T-cell (primary cell): ENCODE results near the gene EML6. TPM values are rescaled to one million over a fixed set of nuclear protein-coding genes. Genes with fewer than 3 reads are reported as not detected.

ENCODE experiments used
- ATAC-seq, 4 experiments: fragments of 200-7000 bp in 3 of 4; fragments of 150-1000 bp in 1 of 4; cut with Tn5 transposase; replicated peaks in 1 of 4; 1 replicate in 3 of 4; 2 replicates in 1 of 4; pipeline ENCODE4 v1.10.0; 2021; ENCODE audit warnings: moderate library complexity in 3 of 4, mild to moderate bottlenecking in 2 of 4, moderate number of reproducible peaks in 1 of 4
- CTCF ChIA-PET, 2 donors: fragments of 300-600 bp; sonication (Branson Sonifier 250); formaldehyde crosslinking; loops; one replicate each; lab custom pipeline; 2022; ENCODE audit warnings: antibody characterized with exemption in 2 of 2; lab: Charles Lee
- POLR2A ChIA-PET, 2 donors: fragments of 300-600 bp; sonication (Branson Sonifier 250); formaldehyde crosslinking; loops; one replicate each; lab custom pipeline; 2022; ENCODE audit warnings: antibody characterized with exemption in 2 of 2; lab: Charles Lee
- DNase-seq, 35 experiments: peaks; one replicate each; pipeline versions ENCODE4 v3.0.0 to v3.0.0-alpha.2; 2013 to 2023
- H3K27ac ChIP-seq: one replicate; pipeline ENCODE4 v1.5.1; 2013; ENCODE audit warnings: low read length
- H3K27me3 ChIP-seq, 2 experiments: replicated peaks in 1 of 2; 1 replicate in 1 of 2; 2 replicates in 1 of 2; pipeline versions ENCODE4 v1.6.1 to v1.7.0; 2013; ENCODE audit warnings: low read length in 1 of 2, mixed read lengths in 1 of 2; ENCODE audit not compliant: control insufficient read depth in 2 of 2, insufficient read depth in 2 of 2; ENCODE audit errors: extremely low read depth in 1 of 2
- H3K36me3 ChIP-seq, 2 donors: 1 replicate in 1 of 2; 2 replicates in 1 of 2; pipeline versions ENCODE4 v1.6.1 to v1.7.0; 2013; ENCODE audit warnings: low read length in 1 of 2; ENCODE audit not compliant: control insufficient read depth in 2 of 2, insufficient read depth in 1 of 2; ENCODE audit errors: extremely low read depth in 1 of 2
- H3K4me1 ChIP-seq, 2 experiments: 1 replicate in 1 of 2; 2 replicates in 1 of 2; pipeline versions ENCODE4 v1.6.1 to v1.7.0; 2013; ENCODE audit warnings: low read length in 2 of 2, mixed read lengths in 1 of 2; ENCODE audit not compliant: insufficient read depth in 2 of 2, control insufficient read depth in 1 of 2; ENCODE audit errors: extremely low read depth in 1 of 2
- H3K4me3 ChIP-seq, 2 donors: 1 replicate in 1 of 2; 2 replicates in 1 of 2; pipeline versions ENCODE4 v1.5.1 to v1.7.0; 2013; ENCODE audit warnings: mild to moderate bottlenecking in 2 of 2, low read length in 1 of 2, moderate library complexity in 1 of 2; ENCODE audit not compliant: control insufficient read depth in 1 of 2; ENCODE audit errors: extremely low read depth in 1 of 2
- H3K9me3 ChIP-seq: 2 replicates; pipeline ENCODE4 v1.7.0; 2013
- H3K27ac Mint-ChIP-seq, 2 donors: one replicate each; pipeline ENCODE4 v1.8.0; 2020 to 2021; ENCODE audit warnings: mild to moderate bottlenecking in 2 of 2, mixed read lengths in 2 of 2
- H3K27me3 Mint-ChIP-seq, 2 donors: one replicate each; pipeline ENCODE4 v1.8.0; 2021 to 2022; ENCODE audit warnings: mixed read lengths in 2 of 2
- H3K36me3 Mint-ChIP-seq: one replicate; pipeline ENCODE4 v1.8.0; 2021; ENCODE audit warnings: mixed read lengths
- H3K4me1 Mint-ChIP-seq, 3 donors: one replicate each; pipeline ENCODE4 v1.8.0; 2020 to 2022; ENCODE audit warnings: mixed read lengths in 3 of 3, mild to moderate bottlenecking in 1 of 3
- H3K4me3 Mint-ChIP-seq, 3 donors: one replicate each; pipeline ENCODE4 v1.8.0; 2020 to 2022; ENCODE audit warnings: mild to moderate bottlenecking in 3 of 3, mixed read lengths in 3 of 3, moderate library complexity in 3 of 3
- H3K9me3 Mint-ChIP-seq, 3 donors: one replicate each; pipeline ENCODE4 v1.8.0; 2020 to 2022; ENCODE audit warnings: mixed read lengths in 3 of 3
- WGBS: methylation state at CpG from one replicate; pipeline ENCODE4 v1.1.5; 2013; ENCODE audit warnings: missing lambda C conversion rate; ENCODE audit not compliant: insufficient coverage; 5-methylcytosine and 5-hydroxymethylcytosine counted together
- total RNA-seq, 35 experiments: library from RNA in 6 of 35; stranded (reverse) in 6 of 35; fragments of 120-200 nt in 1 of 35; gene quantifications; one replicate each; pipeline versions ENCODE4 v1.2.1 to v1.2.4 and lab custom pipeline; 2013 to 2026

The EML6 gene
- 1 to 10 TPM; 1.3 to 2.6 (median 1.8) TPM for total RNA-seq
- total RNA-seq (2013): 0.61 TPM
- total RNA-seq (lab: John Stamatoyannopoulos, UW): 0.43 to 7.4 (median 2.7) reads per million in 29 experiments

GRCh38 chr2:54723131-54723995 is at the start of gene EML6:
EML6 (plus strand) TSS chr2:54723662; CDS start chr2:54725062, 1,400 bp downstream.
- ATAC-seq (peak; percentile 93 to 98 (median 96)), DNase-seq (peak; percentile 93 to 100 (median 99))
- CTCF ChIA-PET: interaction anchor here in 1 of 2 donors (0.6 to 1.5 kb wide), 6 partner anchors 14 to 973 kb away, joined by 3 to 4 read pairs (median 3); no protein-coding TSS in a partner anchor
- Mint-ChIP-seq H3K27ac (peak within 1 kb of the TSS; percentile 47 to 79), H3K4me3 (peak within 1 kb of the TSS; percentile 85 to 92 (median 86)), H3K27me3 (peaks cover 39 to 48% of the 10 kb centered on the region in 2 donors), H3K36me3 (no peaks in the 10 kb centered on the region), H3K4me1 (peaks cover 15 to 23% (median 16%) of the 10 kb centered on the region in 3 donors), H3K9me3 (no peaks in the 10 kb centered on the region)
- Histone ChIP-seq H3K27me3 (peaks cover 13% of the 10 kb centered on the region in 2 experiments), H3K4me3 (peak within 1 kb of the TSS; percentile 48 to 90), H3K36me3 (no peaks in the 10 kb centered on the region), H3K27ac (peak within 1 kb of the TSS; percentile 7), H3K4me1 (peaks cover 11 to 20% of the 10 kb centered on the region in 2 experiments), H3K9me3 (no peaks in the 10 kb centered on the region)
- WGBS: under 1% methylated on average over 86 of the region's 90 CpGs
- POLR2A ChIA-PET: interaction anchor here in 1 of 2 donors (0.7 to 0.9 kb wide), 2 partner anchors 30 to 165 kb away, joined by 3 to 4 read pairs; no protein-coding TSS in a partner anchor

- no peak for ATAC-seq
- H3K9me3 Mint-ChIP-seq: no peaks in the 10 kb centered on the region
- no peak overlapping the region for H3K27ac Mint-ChIP-seq
These were observed 48.2 kb upstream of the EML6 start for GRCh38 chr2:54675281-54675680.

GRCh38 chr2:54675738-54676137 is 47.7 kb upstream of the EML6 start:
- Histone ChIP-seq H3K4me1 (peaks cover 5 to 14% of the 10 kb centered on the region in 2 experiments), H3K36me3 (peaks cover 0 to 3% of the 10 kb centered on the region in 2 donors), H3K9me3 (no peaks in the 10 kb centered on the region), H3K27ac (no peak overlapping the region), H3K4me3 (no peak overlapping the region), H3K27me3 (peaks cover 0 to 13% of the 10 kb centered on the region in 2 experiments)
- no peak overlapping the region for H3K27ac Mint-ChIP-seq
- peaks cover 5% of the 10 kb centered on the region for H3K36me3 Mint-ChIP-seq
- WGBS: 90% methylated on average over 7 of the region's 11 CpGs
- CTCF ChIA-PET: interaction anchor here in 1 of 2 donors (1.7 kb wide), 1 partner anchor 10 kb away, joined by 3 read pairs; no protein-coding TSS in a partner anchor
- ATAC-seq (no peak), DNase-seq (no peak)
- no peaks in the 10 kb centered on the region for H3K27me3 Mint-ChIP-seq
- no peak overlapping the region for H3K4me3 Mint-ChIP-seq
- H3K4me1 Mint-ChIP-seq: peaks cover 24 to 29% (median 26%) of the 10 kb centered on the region in 3 donors
- POLR2A ChIA-PET: interaction anchor here in 1 of 2 donors (0.5 kb wide), 1 partner anchor 540 kb away, joined by 3 read pairs; no protein-coding TSS in a partner anchor
- H3K9me3 Mint-ChIP-seq: no peaks in the 10 kb centered on the region

More at GRCh38 chr2:54675281-54675680, 48.2 kb upstream of the EML6 start:
- ChIA-PET CTCF (no interaction called here), POLR2A (no interaction called here)
- Histone ChIP-seq H3K9me3 (no peaks in the 10 kb centered on the region), H3K36me3 (peaks cover 0 to 7% of the 10 kb centered on the region in 2 donors), H3K27ac (no peak overlapping the region), H3K4me1 (peaks cover 3 to 9% of the 10 kb centered on the region in 2 experiments), H3K4me3 (no peak overlapping the region), H3K27me3 (peaks cover 0 to 9% of the 10 kb centered on the region in 2 experiments)
- Mint-ChIP-seq H3K4me1 (peaks cover 19 to 26% (median 22%) of the 10 kb centered on the region in 3 donors), H3K4me3 (no peak overlapping the region), H3K27me3 (no peaks in the 10 kb centered on the region), H3K36me3 (peaks cover 10% of the 10 kb centered on the region)
- no peak for DNase-seq
- WGBS: 97% methylated on average over 3 of the region's 8 CpGs

- H3K4me3 ChIP-seq: no peak overlapping the region
- H3K27me3 ChIP-seq: peaks cover 0 to 13% of the 10 kb centered on the region in 2 experiments
- no peaks in the 10 kb centered on the region for H3K27me3 Mint-ChIP-seq
- ChIA-PET CTCF (interaction anchor here in 1 of 2 donors (1.7 kb wide), 1 partner anchor 11 kb away, joined by 3 read pairs; no protein-coding TSS in a partner anchor), POLR2A (no interaction called here)
- no peaks in the 10 kb centered on the region for H3K36me3 Mint-ChIP-seq
- H3K36me3 ChIP-seq: no peaks in the 10 kb centered on the region
- DNase-seq (no peak), ATAC-seq (no peak)
- H3K27ac Mint-ChIP-seq: no peak overlapping the region
- no peak overlapping the region for H3K4me3 Mint-ChIP-seq
- no peaks in the 10 kb centered on the region for H3K9me3 Mint-ChIP-seq
- H3K9me3 ChIP-seq: no peaks in the 10 kb centered on the region
- H3K4me1 Mint-ChIP-seq: peaks cover 29 to 36% (median 32%) of the 10 kb centered on the region in 3 donors
- no peak overlapping the region for H3K27ac ChIP-seq
- H3K4me1 ChIP-seq: peaks cover 5 to 15% of the 10 kb centered on the region in 2 experiments
- 86% methylated on average over 1 of the region's 2 CpGs for WGBS
These were observed 46.8 kb upstream of the EML6 start for GRCh38 chr2:54676656-54677055.

- CTCF ChIA-PET: interaction anchor here in 1 of 2 donors (0.7 to 1.7 kb wide), 2 partner anchors 12 to 154 kb away, joined by 3 to 4 read pairs; no protein-coding TSS in a partner anchor
- POLR2A ChIA-PET: no interaction called here
These were observed 45.8 kb upstream of the EML6 start for GRCh38 chr2:54677476-54678265.

More at GRCh38 chr2:54677476-54678265, 45.8 kb upstream of the EML6 start:
- 79% methylated on average over 2 of the region's 6 CpGs for WGBS
- Mint-ChIP-seq H3K36me3 (no peaks in the 10 kb centered on the region), H3K4me1 (peaks cover 25 to 34% (median 29%) of the 10 kb centered on the region in 3 donors), H3K9me3 (no peaks in the 10 kb centered on the region), H3K27ac (no peak overlapping the region), H3K27me3 (no peaks in the 10 kb centered on the region), H3K4me3 (no peak overlapping the region)
- ATAC-seq (no peak), DNase-seq (no peak)
- no peak overlapping the region for H3K27ac ChIP-seq
- peaks cover 5 to 15% of the 10 kb centered on the region in 2 experiments for H3K4me1 ChIP-seq
- peaks cover 0 to 13% of the 10 kb centered on the region in 2 experiments for H3K27me3 ChIP-seq
- no peaks in the 10 kb centered on the region for H3K36me3 ChIP-seq
- no peaks in the 10 kb centered on the region for H3K9me3 ChIP-seq
- H3K4me3 ChIP-seq: no peak overlapping the region
